H1 (cell line): Measurements from ENCODE around the gene DHX32. TPM values are rescaled to one million over a fixed set of nuclear protein-coding genes. Genes with fewer than 3 reads are reported as not detected.

ENCODE experiments used
- CTCF ChIA-PET: fragments of 300-600 bp; sonication (Branson Sonifier 250); formaldehyde crosslinking; loops from one replicate; lab custom pipeline; 2021; ENCODE audit not compliant: partially characterized antibody; lab: Charles Lee
- POLR2A ChIA-PET: fragments of 300-600 bp; sonication (Branson Sonifier 250); formaldehyde crosslinking; loops from one replicate; lab custom pipeline; 2021; ENCODE audit warnings: inconsistent platforms; ENCODE audit not compliant: partially characterized antibody; lab: Charles Lee
- DNase-seq, 2 experiments: peaks; one replicate each; pipeline versions ENCODE4 v3.0.0 to v3.0.0-alpha.2; 2010 to 2022; ENCODE audit warnings: low spot score in 2 of 2, low read depth in 1 of 2, mixed read lengths in 1 of 2
- FAIRE-seq: peaks from 2 replicates; lab custom pipeline; 2011; peaks lifted over from hg19 to GRCh38; lab: Jason Lieb, UNC
- H2AFZ ChIP-seq: 2 replicates; pipeline ENCODE4 v1.8.1; 2012; ENCODE audit warnings: low read length, inconsistent platforms
- H2AK5ac ChIP-seq: 2 replicates; pipeline ENCODE4 v1.6.1; 2013; ENCODE audit warnings: low read depth, low read length
- H2BK120ac ChIP-seq: replicated peaks from 2 replicates; pipeline ENCODE3; 2013; ENCODE audit warnings: low read depth, low read length, inconsistent platforms
- H2BK12ac ChIP-seq: 2 replicates; pipeline ENCODE4 v1.6.1; 2013; ENCODE audit warnings: low read depth, low read length
- H2BK15ac ChIP-seq: 2 replicates; pipeline ENCODE4 v1.6.1; 2013; ENCODE audit warnings: low read length
- H2BK20ac ChIP-seq: 2 replicates; pipeline ENCODE4 v1.6.1; 2013; ENCODE audit warnings: low read length
- H2BK5ac ChIP-seq: 2 replicates; pipeline ENCODE4 v1.6.1; 2013; ENCODE audit warnings: low read depth, low read length
- H3K14ac ChIP-seq: 2 replicates; pipeline ENCODE4 v1.6.1; 2013; ENCODE audit warnings: inconsistent platforms; ENCODE audit not compliant: insufficient read length
- H3K18ac ChIP-seq: 2 replicates; pipeline ENCODE4 v1.6.1; 2013; ENCODE audit warnings: low read length; ENCODE audit errors: extremely low read depth
- H3K23ac ChIP-seq: 2 replicates; pipeline ENCODE4 v1.6.1; 2013; ENCODE audit warnings: inconsistent platforms; ENCODE audit not compliant: insufficient read length
- H3K23me2 ChIP-seq: 2 replicates; pipeline ENCODE4 v1.6.1; 2013; ENCODE audit warnings: low read depth, low read length
- H3K27ac ChIP-seq: 2 replicates; pipeline ENCODE4 v1.6.1; 2011; ENCODE audit warnings: low read depth, low read length, inconsistent platforms
- H3K27me3 ChIP-seq, 4 experiments: replicated peaks in 1 of 4; 1 replicate in 1 of 4; 2 replicates in 3 of 4; pipeline versions ENCODE4 v1.6.1 to v1.8.1; 2011 to 2013; ENCODE audit warnings: low read length in 3 of 4, mild to moderate bottlenecking in 3 of 4, inconsistent platforms in 2 of 4, mixed read lengths in 2 of 4, moderate library complexity in 1 of 4; ENCODE audit not compliant: control insufficient read depth in 3 of 4, insufficient read depth in 3 of 4; ENCODE audit errors: extremely low read depth in 1 of 4
- H3K36me3 ChIP-seq, 4 experiments: 2 replicates each; pipeline versions ENCODE4 v1.6.1 to v1.8.1; 2011 to 2013; ENCODE audit warnings: mild to moderate bottlenecking in 4 of 4, low read length in 3 of 4, moderate library complexity in 2 of 4, control low read depth in 1 of 4, inconsistent platforms in 1 of 4; ENCODE audit not compliant: insufficient read depth in 4 of 4, control insufficient read depth in 2 of 4
- H3K4ac ChIP-seq: replicated peaks from 2 replicates; pipeline ENCODE3; 2013; ENCODE audit warnings: low read length, low read depth, mixed read lengths, inconsistent platforms; ENCODE audit not compliant: insufficient read length
- H3K4me1 ChIP-seq, 4 experiments: replicated peaks in 1 of 4; 1 replicate in 1 of 4; 2 replicates in 3 of 4; pipeline versions ENCODE4 v1.6.1 to v1.8.1; 2011 to 2013; ENCODE audit warnings: low read length in 3 of 4, inconsistent platforms in 2 of 4, mixed read lengths in 1 of 4; ENCODE audit not compliant: insufficient read depth in 4 of 4, control insufficient read depth in 3 of 4
- H3K4me2 ChIP-seq, 2 experiments: 2 replicates each; pipeline versions ENCODE4 v1.6.1 to v1.8.1; 2011 to 2013; ENCODE audit warnings: low read depth in 2 of 2, low read length in 2 of 2, control low read depth in 1 of 2, inconsistent platforms in 1 of 2, mild to moderate bottlenecking in 1 of 2; ENCODE audit not compliant: insufficient read depth in 1 of 2
- H3K4me3 ChIP-seq, 4 experiments: fragments of 200-600, 300-600 bp in 1 of 4; sonication (generic), shearing (Covaris generic), sonication (Bioruptor Twin) in 1 of 4; 2 replicates each; pipeline versions ENCODE4 v1.5.1 to v1.8.1; 2011 to 2016; ENCODE audit warnings: low read length in 4 of 4, low read depth in 3 of 4, control low read depth in 2 of 4, inconsistent platforms in 2 of 4, mild to moderate bottlenecking in 2 of 4, mixed read lengths in 1 of 4, moderate library complexity in 1 of 4; ENCODE audit not compliant: insufficient read depth in 2 of 4; ENCODE audit errors: extremely low read depth in 1 of 4
- H3K56ac ChIP-seq: replicated peaks from 2 replicates; pipeline ENCODE3; 2013; ENCODE audit warnings: low read depth, mild to moderate bottlenecking, mixed read lengths, low read length, inconsistent platforms; ENCODE audit not compliant: insufficient read length
- H3K79me1 ChIP-seq: 2 replicates; pipeline ENCODE4 v1.6.1; 2013; ENCODE audit warnings: low read depth, low read length, control low read depth
- H3K79me2 ChIP-seq, 2 experiments: 2 replicates each; pipeline versions ENCODE4 v1.6.1 to v1.8.1; 2012 to 2013; ENCODE audit warnings: low read length in 2 of 2, mild to moderate bottlenecking in 2 of 2, inconsistent platforms in 1 of 2; ENCODE audit not compliant: insufficient read depth in 2 of 2, control insufficient read depth in 1 of 2
- H3K9ac ChIP-seq, 4 experiments: replicated peaks in 1 of 4; 1 replicate in 1 of 4; 2 replicates in 3 of 4; pipeline versions ENCODE4 v1.6.1 to v1.8.1; 2011 to 2013; ENCODE audit warnings: low read depth in 3 of 4, low read length in 3 of 4, control low read depth in 2 of 4, mild to moderate bottlenecking in 2 of 4, moderate library complexity in 2 of 4, inconsistent platforms in 1 of 4; ENCODE audit errors: extremely low read depth in 1 of 4
- H3K9me3 ChIP-seq, 2 experiments: 2 replicates each; pipeline versions ENCODE4 v1.6.1 to v1.8.1; 2012 to 2013; ENCODE audit warnings: mild to moderate bottlenecking in 2 of 2, moderate library complexity in 2 of 2, control low read depth in 1 of 2, inconsistent platforms in 1 of 2, low read depth in 1 of 2, low read length in 1 of 2, mixed read lengths in 1 of 2; ENCODE audit not compliant: insufficient read depth in 2 of 2
- H4K20me1 ChIP-seq, 2 experiments: replicated peaks in 1 of 2; 2 replicates each; pipeline versions ENCODE3 to v1.8.1; 2011 to 2013; ENCODE audit warnings: inconsistent platforms in 2 of 2, low read length in 2 of 2, mild to moderate bottlenecking in 1 of 2; ENCODE audit not compliant: insufficient read depth in 2 of 2, control insufficient read depth in 1 of 2
- H4K5ac ChIP-seq: 2 replicates; pipeline ENCODE4 v1.6.1; 2013; ENCODE audit warnings: low read length, low read depth, mixed read lengths, inconsistent platforms; ENCODE audit not compliant: insufficient read length
- H4K8ac ChIP-seq: 2 replicates; pipeline ENCODE4 v1.8.0; 2013; ENCODE audit warnings: mild to moderate bottlenecking, moderate library complexity, low read length, inconsistent platforms; ENCODE audit not compliant: insufficient read depth; ENCODE audit errors: extremely low read depth
- H4K91ac ChIP-seq: replicated peaks from 2 replicates; pipeline ENCODE3; 2013; ENCODE audit warnings: low read length, mixed read lengths, inconsistent platforms; ENCODE audit not compliant: insufficient read length
- BACH1 ChIP-seq: IDR thresholded peaks from 2 replicates; pipeline ENCODE4 v1.6.1; 2012; ENCODE audit warnings: low read length, improper control_type of control experiment
- EGR1 ChIP-seq: IDR thresholded peaks from 2 replicates; pipeline ENCODE4 v1.6.1; 2011; ENCODE audit warnings: low read depth, low read length, borderline replicate concordance
- HDAC2 ChIP-seq, 2 experiments: fragments of 300-600 bp in 1 of 2; sonication (generic) in 1 of 2; IDR thresholded peaks; 2 replicates each; pipeline ENCODE4 v1.6.1; 2011 to 2012; ENCODE audit warnings: low read depth in 2 of 2, low read length in 2 of 2, mild to moderate bottlenecking in 2 of 2, moderate library complexity in 2 of 2, borderline replicate concordance in 1 of 2, inconsistent platforms in 1 of 2
- KDM4A ChIP-seq: IDR thresholded peaks from one replicate; pipeline ENCODE4 v1.7.1; 2012; ENCODE audit warnings: low read depth, mild to moderate bottlenecking, moderate library complexity, low read length, inconsistent platforms; ENCODE audit not compliant: severe bottlenecking
- KDM5A ChIP-seq: fragments of 200-600 bp; IDR thresholded peaks from 2 replicates; pipeline ENCODE4 v1.7.1; 2012; ENCODE audit warnings: mild to moderate bottlenecking, low read length, inconsistent platforms, mixed read lengths
- RAD21 ChIP-seq, 2 experiments: IDR thresholded peaks in 1 of 2; conservative IDR thresholded peaks in 1 of 2; 2 replicates each; pipeline ENCODE4 v1.6.1; 2011; ENCODE audit warnings: low read depth in 2 of 2, low read length in 2 of 2, improper control_type of control experiment in 1 of 2, inconsistent platforms in 1 of 2, mild to moderate bottlenecking in 1 of 2, moderate library complexity in 1 of 2
- RFX5 ChIP-seq: IDR thresholded peaks from 2 replicates; pipeline ENCODE4 v1.6.1; 2011; ENCODE audit warnings: low read depth, low read length, improper control_type of control experiment, borderline replicate concordance
- SP1 ChIP-seq: IDR thresholded peaks from 2 replicates; pipeline ENCODE4 v1.6.1; 2011; ENCODE audit warnings: low read depth, low read length
- SP4 ChIP-seq: IDR thresholded peaks from 2 replicates; pipeline ENCODE4 v1.6.1; 2012; ENCODE audit warnings: low read length, inconsistent platforms
- WGBS, 2 experiments: shearing (Covaris generic) in 1 of 2; methylation state at CpG; one replicate each; pipeline versions ENCODE4 v1.1.6 to v1.1.7; 2013 to 2015; ENCODE audit warnings: low lambda C conversion rate in 2 of 2, mixed read lengths in 2 of 2, inconsistent platforms in 1 of 2, low coverage in 1 of 2, missing lambda C conversion rate in 1 of 2; ENCODE audit not compliant: insufficient replicate concordance in 2 of 2, insufficient coverage in 1 of 2, insufficient read length in 1 of 2; ENCODE audit errors: extremely low coverage in 1 of 2, missing lambda C conversion rate in 1 of 2; 5-methylcytosine and 5-hydroxymethylcytosine counted together
- polyA plus RNA-seq, 7 experiments: library from polyadenylated mRNA; depleted of rRNA in 3 of 7; stranded (reverse) in 5 of 7; unstranded in 2 of 7; fragments of >200 nt in 5 of 7; fragments of 200-250 nt in 2 of 7; gene quantifications; 1 replicate in 5 of 7; 2 replicates in 1 of 7; 4 replicates in 1 of 7; pipeline versions ENCODE4 v1.2.1 to v1.2.3, GENCODE V29; 2011 to 2013; ENCODE audit warnings: missing spikeins in 2 of 7, mixed read lengths in 2 of 7
- total RNA-seq: library from RNA; stranded (reverse); fragmentation: NEBNext Ultra II Directional; extraction: Animal tissue kit (Norgen Biotek cat#: 25700); gene quantifications from 2 replicates; pipeline ENCODE4 v1.2.1, GENCODE V29; 2021
- TF ChIP-seq, protein P1 (sequence below), 3 experiments: IDR thresholded peaks; 1 replicate in 2 of 3; 2 replicates in 1 of 3; pipeline versions ENCODE4 v1.5.1 to v1.6.1; 2011; ENCODE audit warnings: low read length in 3 of 3, mild to moderate bottlenecking in 3 of 3, inconsistent platforms in 2 of 3, low read depth in 1 of 3, moderate library complexity in 1 of 3; ENCODE audit not compliant: insufficient read depth in 1 of 3; ENCODE audit errors: control extremely low read depth in 1 of 3

Gene DHX32
- total and polyA plus RNA-seq, 2 of the 8 experiments (the other 6 are each of a cell fraction or from before 2014, with no cell fraction given): 12.4 to 15.8 TPM

DNA sequence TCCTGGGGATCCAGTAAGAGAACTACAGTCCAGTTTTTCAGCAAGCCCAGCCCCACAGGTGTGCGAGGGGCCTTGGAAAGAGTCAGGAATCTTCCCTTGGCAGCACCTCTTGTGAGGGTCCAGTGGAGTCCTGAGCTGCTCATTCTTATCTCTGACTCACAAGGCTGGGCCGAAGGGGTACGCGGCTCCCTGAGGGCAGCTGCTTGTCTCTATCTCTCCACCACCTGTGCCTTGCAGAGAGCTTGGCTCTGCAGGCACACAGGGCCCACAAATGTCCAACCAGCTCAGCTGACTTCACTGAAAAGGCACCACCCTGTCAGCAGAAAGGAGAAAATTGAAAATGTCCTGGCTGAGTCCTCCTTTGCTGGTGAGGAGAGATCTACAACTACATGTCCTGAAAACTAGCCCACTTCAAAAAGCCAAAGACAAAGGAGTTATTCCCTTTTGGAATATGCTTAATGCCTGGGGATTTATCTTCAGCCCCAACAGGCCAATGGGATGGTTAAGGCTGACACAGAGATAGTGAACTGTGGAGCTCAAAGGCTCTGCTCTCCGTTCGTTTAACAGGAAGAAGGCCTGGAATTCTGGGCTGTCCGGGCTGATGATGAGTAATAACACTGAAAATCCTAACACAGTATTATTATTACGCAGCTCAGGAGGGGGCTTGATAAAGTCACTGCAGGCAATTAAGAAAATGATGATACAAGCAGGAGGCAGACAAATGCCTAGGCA lies 81.5 kb downstream of the DHX32 start:
- Histone ChIP-seq H3K23ac (no peak overlapping the region), H3K23me2 (no peaks in the 10 kb centered on the region), H2BK120ac (no peak overlapping the region), H4K91ac (no peak overlapping the region), H3K79me2 (no peaks in the 10 kb centered on the region), H3K18ac (no peak overlapping the region), H2BK12ac (no peak overlapping the region), H3K9ac (no peak overlapping the region), H2BK20ac (no peak overlapping the region), H4K8ac (no peak overlapping the region), H4K5ac (no peak overlapping the region), H3K56ac (no peak overlapping the region), H4K20me1 (peaks cover 2% of the 10 kb centered on the region in 2 experiments), H2AK5ac (no peak overlapping the region), H3K27me3 (no peaks in the 10 kb centered on the region), H3K79me1 (no peaks in the 10 kb centered on the region), H3K4me3 (no peak overlapping the region), H3K4me2 (no peak overlapping the region), H2BK5ac (no peak overlapping the region), H2AFZ (no peak overlapping the region), H3K27ac (no peak overlapping the region), H3K4me1 (peaks cover 0 to 5% (median 0%) of the 10 kb centered on the region in 4 experiments; a peak in 1 of 7 replicates), H3K36me3 (peaks cover 0 to 18% (median under 1%) of the 10 kb centered on the region in 4 experiments; a peak in 5 of 8 replicates), H3K9me3 (no peaks in the 10 kb centered on the region), H3K14ac (no peak overlapping the region), H3K4ac (no peak overlapping the region), H2BK15ac (no peak overlapping the region)
- WGBS, 2 experiments: 94% methylated on average over 8 of the region's 8 CpGs; no CpG with 5 or more reads in 1 of the 2 experiments
- DNase-seq (no peak), FAIRE-seq (no peak)
- ChIA-PET CTCF (no interaction called here), POLR2A (no interaction called here)
- TF ChIP-seq, protein P1, sequence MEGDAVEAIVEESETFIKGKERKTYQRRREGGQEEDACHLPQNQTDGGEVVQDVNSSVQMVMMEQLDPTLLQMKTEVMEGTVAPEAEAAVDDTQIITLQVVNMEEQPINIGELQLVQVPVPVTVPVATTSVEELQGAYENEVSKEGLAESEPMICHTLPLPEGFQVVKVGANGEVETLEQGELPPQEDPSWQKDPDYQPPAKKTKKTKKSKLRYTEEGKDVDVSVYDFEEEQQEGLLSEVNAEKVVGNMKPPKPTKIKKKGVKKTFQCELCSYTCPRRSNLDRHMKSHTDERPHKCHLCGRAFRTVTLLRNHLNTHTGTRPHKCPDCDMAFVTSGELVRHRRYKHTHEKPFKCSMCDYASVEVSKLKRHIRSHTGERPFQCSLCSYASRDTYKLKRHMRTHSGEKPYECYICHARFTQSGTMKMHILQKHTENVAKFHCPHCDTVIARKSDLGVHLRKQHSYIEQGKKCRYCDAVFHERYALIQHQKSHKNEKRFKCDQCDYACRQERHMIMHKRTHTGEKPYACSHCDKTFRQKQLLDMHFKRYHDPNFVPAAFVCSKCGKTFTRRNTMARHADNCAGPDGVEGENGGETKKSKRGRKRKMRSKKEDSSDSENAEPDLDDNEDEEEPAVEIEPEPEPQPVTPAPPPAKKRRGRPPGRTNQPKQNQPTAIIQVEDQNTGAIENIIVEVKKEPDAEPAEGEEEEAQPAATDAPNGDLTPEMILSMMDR (IDR thresholded peaks at IDR 0.05; ENCODE audit: control extremely low read depth in 1 of 3, insufficient read depth in 1 of 3, low read depth in 1 of 3, low read length in 3 of 3): no peak
- TF ChIP-seq HDAC2 (IDR thresholded peaks at IDR 0.05; ENCODE audit: borderline replicate concordance in 1 of 2, low read depth in 2 of 2, low read length in 2 of 2): no peak
- TF ChIP-seq KDM4A: no peak
- no peak for TF ChIP-seq BACH1
- TF ChIP-seq KDM5A: no peak
- TF ChIP-seq EGR1: no peak
- TF ChIP-seq SP4: no peak
- no peak for TF ChIP-seq RAD21 (IDR thresholded peaks at IDR 0.05 in 1 of 2, conservative IDR thresholded peaks at IDR 0.05 in 1 of 2; ENCODE audit: low read depth in 2 of 2, low read length in 2 of 2)
- no peak for TF ChIP-seq RFX5
- TF ChIP-seq SP1: no peak
